Measurements from ENCODE around the gene FAM120B.
"Not testable (repeated sequence)": the region's sequence is repeated elsewhere in the genome, so short reads cannot be mapped to it uniquely, and the experiment has no call there.

The FAM120B gene

GRCh38 chr6:170374571-170375444 lies 68.2 kb downstream of the FAM120B start:
- DNase-seq (ENCODE audit: insufficient read length, low spot score) (no peak), FAIRE-seq (no peak)

- DNase-seq (ENCODE audit: insufficient read length, low spot score) (no peak), FAIRE-seq (no peak)
Measured at GRCh38 chr6:170375661-170376060, 69.1 kb downstream of the FAM120B start.

DNA sequence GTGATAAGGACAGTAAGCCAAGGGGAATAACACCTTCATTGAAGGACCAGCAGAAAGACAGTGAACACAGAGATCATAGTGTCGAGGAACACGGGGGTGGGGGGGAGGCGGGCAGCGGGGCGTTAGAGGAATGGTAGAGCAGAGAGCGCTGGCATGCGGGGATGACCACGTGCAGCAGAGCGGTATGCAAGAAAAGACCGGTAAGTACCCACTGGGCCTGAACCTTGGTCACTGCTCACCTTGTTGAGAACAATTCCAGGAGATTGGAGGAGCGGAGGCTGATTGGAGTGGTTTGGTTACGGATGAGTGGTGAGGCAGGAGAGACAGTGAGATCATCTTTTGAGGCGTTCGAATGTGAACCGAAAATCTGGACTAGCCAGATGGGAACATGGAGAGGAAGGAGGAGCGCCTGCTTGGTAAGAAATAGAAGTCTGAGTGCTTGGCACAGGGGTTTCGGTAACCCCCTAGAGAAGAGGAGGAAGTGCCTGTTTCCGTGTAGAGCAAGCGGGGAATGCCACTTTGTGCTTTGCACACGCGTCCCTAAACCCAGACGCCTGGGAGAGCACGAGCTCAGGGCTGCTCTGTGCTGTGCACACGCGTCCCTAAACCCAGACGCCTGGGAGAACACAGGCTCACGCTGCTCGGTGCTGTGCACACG lies 70.0 kb downstream of the FAM120B start:
- FAIRE-seq, result no peak
- no peak for DNase-seq (ENCODE audit: insufficient read length, low spot score)

GRCh38 chr6:170378502-170378901 lies 71.9 kb downstream of the FAM120B start:
- no peak for FAIRE-seq

DNA sequence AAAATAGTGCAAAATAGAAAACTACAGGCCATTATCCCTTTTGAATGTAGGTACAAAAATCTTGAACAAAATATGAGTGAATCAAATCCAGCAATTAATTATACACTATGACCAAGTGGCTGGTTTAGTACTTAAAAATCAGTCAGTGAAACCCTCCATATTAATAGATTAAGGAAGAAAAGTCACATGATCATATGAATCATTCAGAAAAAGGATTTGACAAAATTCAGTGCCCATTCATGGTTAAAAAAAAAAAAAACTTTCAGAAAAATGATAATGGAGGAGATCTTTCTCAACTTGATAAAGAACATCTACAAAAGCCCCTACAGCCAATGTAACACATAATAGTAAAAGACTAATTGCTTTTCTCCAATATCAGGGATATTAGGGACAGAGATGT lies 75.0 kb downstream of the FAM120B start:
- no peak for FAIRE-seq

More at GRCh38 chr6:170378502-170378901, 71.9 kb downstream of the FAM120B start:
- no peak for DNase-seq (ENCODE audit: insufficient read length, low spot score)

GRCh38 chr6:170383466-170384035 lies 77.0 kb downstream of the FAM120B start:
- FAIRE-seq, result no peak
- no peak for DNase-seq (ENCODE audit: insufficient read length, low spot score)

More for the DNA sequence above, 75.0 kb downstream of the FAM120B start:
- DNase-seq (ENCODE audit: insufficient read length, low spot score), result no peak

DNA sequence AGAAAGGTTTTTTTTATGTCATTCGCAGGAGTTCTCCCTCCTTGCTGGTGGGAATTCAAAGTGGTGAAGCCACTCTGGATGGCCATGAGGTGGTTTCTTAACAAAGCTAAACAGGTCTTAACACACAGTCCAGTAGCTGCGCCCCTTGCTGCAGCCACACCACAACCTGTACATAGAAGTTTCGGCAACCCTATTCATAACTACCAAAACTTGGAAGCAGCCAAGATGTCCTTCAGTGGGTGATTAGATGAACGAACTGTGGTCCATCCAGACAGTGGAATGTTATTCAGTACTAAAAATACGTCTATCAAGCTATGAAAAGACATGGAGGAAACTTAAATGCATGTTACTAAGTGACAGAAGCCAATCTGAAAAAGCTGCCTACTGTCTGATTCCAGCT lies 78.9 kb downstream of the FAM120B start:
- FAIRE-seq (no peak), DNase-seq (ENCODE audit: insufficient read length, low spot score) (no peak)

- FAIRE-seq (no peak), DNase-seq (ENCODE audit: insufficient read length, low spot score) (no peak)
Measured at GRCh38 chr6:170388113-170388512, 81.6 kb downstream of the FAM120B start.

GRCh38 chr6:170393033-170393432 lies 86.5 kb downstream of the FAM120B start:
- FAIRE-seq, result no peak
- DNase-seq (ENCODE audit: insufficient read length, low spot score), result no peak

DNA sequence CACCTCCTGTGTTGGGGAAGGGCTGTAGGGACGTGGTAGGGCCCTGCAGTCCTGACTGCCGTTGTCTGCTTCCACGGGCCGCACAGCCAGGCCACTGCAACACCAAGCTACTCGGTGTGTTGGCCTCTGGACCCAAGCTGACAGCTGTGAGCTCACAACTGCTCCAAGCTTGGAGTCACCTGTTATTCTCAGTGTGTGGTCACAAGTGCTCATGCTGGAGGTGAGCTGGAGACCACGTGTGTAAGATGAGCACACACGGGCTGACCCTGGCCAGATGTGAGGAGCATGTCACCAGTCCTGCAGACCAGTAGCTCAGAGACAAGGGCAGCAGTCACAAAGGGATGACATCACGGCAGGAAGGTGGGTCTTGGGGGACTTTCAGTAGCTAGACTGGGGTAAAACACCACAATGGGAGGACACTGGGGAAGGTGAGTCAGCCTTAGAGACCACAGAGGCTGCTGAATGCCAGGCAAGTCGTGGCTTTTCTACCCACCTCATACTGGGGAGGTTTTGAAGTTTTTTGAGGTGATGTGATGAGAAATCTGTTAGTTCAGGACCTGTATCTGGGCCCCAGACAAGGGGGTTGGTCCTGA lies 87.3 kb downstream of the FAM120B start:
- FAIRE-seq, result peak; percentile 36

GRCh38 chr6:170394980-170395379 lies 88.4 kb downstream of the FAM120B start:
- FAIRE-seq (no peak), DNase-seq (ENCODE audit: insufficient read length, low spot score) (no peak)

More for the DNA sequence above, 87.3 kb downstream of the FAM120B start:
- DNase-seq (ENCODE audit: insufficient read length, low spot score), result no peak

DNA sequence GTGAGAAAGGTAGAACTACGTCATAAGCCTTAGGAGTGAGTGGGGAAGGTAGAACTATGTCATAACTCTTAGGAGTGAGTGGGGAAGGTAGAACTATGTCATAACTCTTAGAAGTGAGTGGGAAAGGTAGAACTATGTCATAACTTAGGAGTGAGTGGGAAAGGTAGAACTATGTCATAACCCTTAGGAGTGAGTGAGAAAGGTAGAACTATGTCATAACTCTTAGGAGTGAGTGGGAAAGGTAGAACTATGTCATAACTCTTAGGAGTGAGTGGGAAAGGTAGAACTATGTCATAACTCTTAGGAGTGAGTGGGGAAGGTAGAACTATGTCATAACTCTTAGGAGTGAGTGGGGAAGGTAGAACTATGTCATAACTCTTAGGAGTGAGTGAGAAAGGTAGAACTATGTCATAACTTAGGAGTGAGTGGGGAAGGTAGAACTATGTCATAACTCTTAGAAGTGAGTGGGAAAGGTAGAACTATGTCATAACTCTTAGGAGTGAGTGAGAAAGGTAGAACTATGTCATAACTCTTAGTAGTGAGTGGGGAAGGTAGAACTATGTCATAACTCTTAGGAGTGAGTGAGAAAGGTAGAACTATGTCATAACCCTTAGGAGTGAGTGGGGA lies 92.3 kb downstream of the FAM120B start:
- FAIRE-seq; DNase-seq (ENCODE audit: insufficient read length, low spot score): not testable (repeated sequence)

DNA sequence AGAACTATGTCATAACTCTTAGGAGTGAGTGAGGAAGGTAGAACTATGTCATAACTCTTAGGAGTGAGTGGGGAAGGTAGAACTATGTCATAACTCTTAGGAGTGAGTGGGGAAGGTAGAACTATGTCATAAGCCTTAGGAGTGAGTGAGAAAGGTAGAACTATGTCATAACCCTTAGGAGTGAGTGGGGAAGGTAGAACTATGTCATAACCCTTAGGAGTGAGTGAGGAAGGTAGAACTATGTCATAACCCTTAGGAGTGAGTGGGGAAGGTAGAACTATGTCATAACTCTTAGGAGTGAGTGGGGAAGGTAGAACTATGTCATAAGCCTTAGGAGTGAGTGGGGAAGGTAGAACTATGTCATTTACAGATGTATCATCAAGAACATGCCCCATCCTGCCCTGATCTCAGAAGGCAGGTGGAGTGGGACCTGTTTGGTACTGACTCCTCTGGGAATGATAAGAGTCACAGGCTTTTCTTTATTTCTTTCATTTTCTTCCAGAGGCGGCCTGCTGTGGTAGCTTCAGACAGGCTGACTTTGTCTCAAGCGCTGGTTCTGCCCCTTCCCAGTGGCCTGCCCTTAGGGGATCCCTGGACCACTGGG lies 93.5 kb downstream of the FAM120B start:
- FAIRE-seq, result not testable (repeated sequence)

DNA sequence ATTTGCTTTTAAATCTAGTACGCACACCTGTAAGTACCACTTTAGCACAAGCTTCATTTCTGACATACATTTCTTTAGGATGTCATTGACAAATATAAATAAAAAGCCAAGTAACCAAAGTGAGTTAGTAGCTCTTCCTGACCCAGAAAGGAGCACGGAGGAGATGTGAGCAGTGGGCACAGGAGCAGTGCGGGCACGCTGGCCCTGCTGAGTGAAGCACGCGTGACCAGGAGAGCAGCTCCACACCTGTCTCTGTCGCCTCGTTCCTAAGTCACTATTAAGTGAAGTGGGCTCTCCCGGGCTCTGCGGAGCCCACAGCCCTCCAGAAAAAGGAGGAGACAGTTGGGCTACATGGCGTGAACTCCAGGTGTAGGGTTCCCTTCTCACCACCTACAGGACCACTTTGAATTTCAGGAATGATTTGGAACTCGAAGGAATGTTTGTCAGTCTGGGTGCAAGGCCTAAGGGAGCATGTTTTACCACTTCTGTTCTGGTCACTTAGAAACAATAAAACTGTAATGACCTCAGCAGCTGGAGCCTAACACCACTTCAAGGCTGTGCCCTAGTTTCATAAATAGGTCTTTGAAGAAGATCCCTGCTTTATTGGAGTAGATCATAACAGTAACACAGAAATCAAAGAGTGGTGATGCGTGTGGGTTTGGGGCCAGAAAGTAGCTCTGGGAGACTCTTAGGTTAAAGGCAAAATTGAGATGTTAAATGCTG lies 95.9 kb downstream of the FAM120B start:
- FAIRE-seq (no peak), DNase-seq (ENCODE audit: insufficient read length, low spot score) (no peak)

More for the DNA sequence above, 93.5 kb downstream of the FAM120B start:
- not testable (repeated sequence) for DNase-seq (ENCODE audit: insufficient read length, low spot score)

DNA sequence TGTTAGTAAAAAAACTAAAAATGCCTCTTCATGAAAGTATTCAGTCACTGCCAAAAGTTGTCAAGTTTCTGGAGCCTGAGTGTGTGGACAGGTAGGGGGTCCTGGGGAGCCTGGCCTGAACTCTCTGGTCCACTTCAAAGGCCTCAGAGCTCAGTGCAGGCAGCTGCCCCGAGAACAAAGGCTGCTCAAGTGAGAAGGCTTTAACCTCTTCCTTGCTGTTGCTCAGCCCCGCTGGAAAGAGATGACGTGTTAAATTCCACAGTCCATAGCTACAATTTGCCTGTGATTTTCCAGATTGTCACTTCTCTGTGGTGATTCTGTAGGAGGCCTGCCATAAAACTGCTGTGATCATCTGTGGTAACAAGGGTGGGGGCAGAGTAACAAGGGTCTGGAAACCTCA lies 96.9 kb downstream of the FAM120B start:
- no peak for DNase-seq (ENCODE audit: insufficient read length, low spot score)
- no peak for FAIRE-seq

GRCh38 chr6:170404036-170404435 lies 97.5 kb downstream of the FAM120B start:
- no peak for DNase-seq (ENCODE audit: insufficient read length, low spot score)

GRCh38 chr6:170404697-170405096 lies 98.1 kb downstream of the FAM120B start:
- FAIRE-seq, result no peak
- DNase-seq (ENCODE audit: insufficient read length, low spot score), result no peak

More at GRCh38 chr6:170404036-170404435, 97.5 kb downstream of the FAM120B start:
- FAIRE-seq, result no peak

DNA sequence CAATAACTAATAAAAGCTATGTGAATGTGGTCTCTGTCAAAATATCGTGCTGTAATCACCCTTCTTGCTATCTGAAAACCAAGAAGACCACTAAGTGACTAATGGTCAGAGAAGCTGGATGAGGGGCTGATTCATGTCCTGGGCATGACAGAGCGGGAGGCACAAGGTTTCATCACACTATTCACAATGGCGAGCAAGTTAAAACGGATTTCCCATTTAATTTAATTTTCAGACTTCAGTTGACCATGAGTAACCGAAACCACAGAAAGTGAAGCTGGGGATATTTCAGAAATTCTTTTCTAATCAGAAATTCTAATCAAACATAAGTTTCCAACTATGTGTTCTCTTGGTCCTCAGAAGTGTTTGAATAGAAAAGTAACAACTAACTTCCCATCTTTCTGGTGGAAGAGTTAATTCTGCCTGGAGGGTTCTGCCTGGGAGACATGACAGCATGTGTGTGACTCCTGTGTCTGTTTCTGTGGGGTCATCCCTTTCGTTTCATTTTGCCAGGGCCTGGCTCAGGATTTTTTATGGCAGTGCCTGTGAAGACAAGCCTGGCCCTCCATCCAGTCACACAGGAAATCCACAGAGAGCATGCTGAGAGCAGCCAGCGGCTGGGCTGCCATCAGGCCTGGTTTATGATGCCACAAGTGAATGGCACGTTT lies 98.9 kb downstream of the FAM120B start:
- DNase-seq (ENCODE audit: insufficient read length, low spot score) (peak; percentile 76), FAIRE-seq (peak; percentile 46)

DNA sequence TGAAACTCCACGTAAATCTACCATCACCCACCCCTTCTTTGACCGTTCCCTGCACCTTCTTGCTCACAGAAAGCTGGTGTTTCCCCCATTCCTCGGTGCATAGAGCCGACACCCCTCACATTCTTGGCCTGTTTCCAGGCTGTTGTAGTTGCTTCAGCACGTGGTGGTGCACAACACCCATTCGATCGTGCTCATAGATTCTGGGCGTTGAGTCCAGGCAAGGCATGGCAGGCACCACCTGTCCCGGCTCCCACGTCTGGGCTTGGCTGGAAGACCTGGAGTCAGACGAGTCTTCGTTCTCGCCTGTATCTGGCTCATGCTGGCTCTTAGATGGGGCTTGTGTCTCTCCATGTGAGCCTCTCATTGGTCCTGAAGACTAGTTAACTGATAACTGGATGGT lies 100.6 kb downstream of the FAM120B start:
- DNase-seq (ENCODE audit: insufficient read length, low spot score), result no peak
- no peak for FAIRE-seq
